ENCODE results near the gene NAIF1.

DNA sequence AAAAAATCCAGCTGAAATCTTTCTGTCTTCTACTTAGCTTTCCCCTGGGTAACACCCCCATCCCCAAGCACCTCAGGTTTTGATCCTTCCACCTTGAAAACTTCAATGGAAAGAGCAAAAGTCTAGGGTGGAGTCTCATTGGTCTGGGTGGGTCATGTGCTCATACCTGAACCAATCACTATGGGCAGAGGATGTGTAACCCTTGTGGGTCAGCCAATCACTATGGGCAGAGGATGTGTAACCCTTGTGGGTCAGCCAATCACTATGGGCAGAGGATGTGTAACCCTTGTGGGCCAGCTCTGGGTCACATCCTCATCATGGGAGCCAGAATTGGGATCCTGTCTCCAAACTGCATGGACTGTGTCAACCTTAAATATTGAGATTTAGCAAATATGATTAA lies 18.5 kb downstream of the NAIF1 start:
- TF ChIP-seq, protein P1, sequence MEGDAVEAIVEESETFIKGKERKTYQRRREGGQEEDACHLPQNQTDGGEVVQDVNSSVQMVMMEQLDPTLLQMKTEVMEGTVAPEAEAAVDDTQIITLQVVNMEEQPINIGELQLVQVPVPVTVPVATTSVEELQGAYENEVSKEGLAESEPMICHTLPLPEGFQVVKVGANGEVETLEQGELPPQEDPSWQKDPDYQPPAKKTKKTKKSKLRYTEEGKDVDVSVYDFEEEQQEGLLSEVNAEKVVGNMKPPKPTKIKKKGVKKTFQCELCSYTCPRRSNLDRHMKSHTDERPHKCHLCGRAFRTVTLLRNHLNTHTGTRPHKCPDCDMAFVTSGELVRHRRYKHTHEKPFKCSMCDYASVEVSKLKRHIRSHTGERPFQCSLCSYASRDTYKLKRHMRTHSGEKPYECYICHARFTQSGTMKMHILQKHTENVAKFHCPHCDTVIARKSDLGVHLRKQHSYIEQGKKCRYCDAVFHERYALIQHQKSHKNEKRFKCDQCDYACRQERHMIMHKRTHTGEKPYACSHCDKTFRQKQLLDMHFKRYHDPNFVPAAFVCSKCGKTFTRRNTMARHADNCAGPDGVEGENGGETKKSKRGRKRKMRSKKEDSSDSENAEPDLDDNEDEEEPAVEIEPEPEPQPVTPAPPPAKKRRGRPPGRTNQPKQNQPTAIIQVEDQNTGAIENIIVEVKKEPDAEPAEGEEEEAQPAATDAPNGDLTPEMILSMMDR (IDR thresholded peaks at IDR 0.05), result no peak
- TF ChIP-seq POLR2AphosphoS5 (IDR thresholded peaks at IDR 0.05; ENCODE audit: low read depth, low read length), result no peak
